Amygdala (tissue), 56 donors: Measurements from ENCODE around the gene HRK.

Source experiments
- DNase-seq, 56 donors: peaks; one replicate each; lab custom pipeline; 2025; lab: John Stamatoyannopoulos, UW

Gene HRK

DNA sequence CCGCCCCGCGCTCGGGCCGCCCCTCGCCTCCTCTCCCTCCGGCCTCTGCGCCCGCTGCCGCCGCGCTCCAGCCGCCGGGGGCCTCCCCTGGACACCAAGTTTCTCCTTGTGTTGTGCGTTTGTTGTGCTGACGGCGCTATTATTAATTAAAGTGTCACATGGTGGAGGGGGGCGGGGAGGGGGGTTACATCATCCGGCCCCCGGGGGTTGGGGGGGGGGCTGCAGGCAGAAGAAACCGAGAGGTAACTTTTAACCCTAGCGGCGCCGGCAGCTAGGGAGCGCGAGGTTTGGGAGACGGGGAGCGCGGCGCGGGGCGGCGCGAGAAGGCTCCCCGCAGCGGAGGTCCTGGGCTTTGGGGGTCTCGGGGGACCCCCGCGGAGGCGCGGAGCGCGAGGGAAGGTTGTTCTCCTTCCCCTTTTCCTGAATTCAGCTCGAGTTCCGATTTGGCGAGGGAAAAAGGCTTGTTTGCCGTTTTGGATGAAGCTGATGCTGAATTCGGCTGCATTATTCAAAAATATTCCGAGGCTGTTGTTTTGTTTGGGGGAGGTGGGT is at the start of gene HRK:
HRK (minus strand) TSS at position 117 of the 552 bp plus-strand sequence. CDS start 134 bp downstream, outside the sequence.
- DNase-seq = peak in 3 of 56 donors; percentile 15 to 40 (median 36)

DNA sequence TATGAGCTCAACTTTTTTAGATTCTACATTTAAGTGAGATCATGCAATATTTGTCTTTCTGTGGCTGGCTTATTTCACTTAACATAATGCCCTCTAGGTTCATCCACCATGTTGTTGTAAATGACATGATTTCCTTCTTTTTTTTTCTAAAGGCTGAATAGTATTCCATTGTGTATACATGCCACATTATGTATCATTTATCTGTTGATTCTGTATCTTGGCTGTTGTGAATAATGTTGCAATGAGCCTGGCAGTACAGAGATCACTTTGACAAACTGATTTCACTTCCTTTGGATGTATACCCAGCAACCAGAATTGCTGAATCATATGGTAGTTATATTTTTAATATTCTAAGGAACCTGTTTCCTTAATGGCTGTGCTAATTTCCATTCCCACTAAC is 48.6 kb upstream of the HRK start:
- DNase-seq = no peak

GRCh38 chr12:116928504-116928903 is 47.3 kb upstream of the HRK start:
- no peak for DNase-seq

- no peak for DNase-seq
These were observed 46.2 kb upstream of the HRK start for GRCh38 chr12:116927244-116927940.

DNA sequence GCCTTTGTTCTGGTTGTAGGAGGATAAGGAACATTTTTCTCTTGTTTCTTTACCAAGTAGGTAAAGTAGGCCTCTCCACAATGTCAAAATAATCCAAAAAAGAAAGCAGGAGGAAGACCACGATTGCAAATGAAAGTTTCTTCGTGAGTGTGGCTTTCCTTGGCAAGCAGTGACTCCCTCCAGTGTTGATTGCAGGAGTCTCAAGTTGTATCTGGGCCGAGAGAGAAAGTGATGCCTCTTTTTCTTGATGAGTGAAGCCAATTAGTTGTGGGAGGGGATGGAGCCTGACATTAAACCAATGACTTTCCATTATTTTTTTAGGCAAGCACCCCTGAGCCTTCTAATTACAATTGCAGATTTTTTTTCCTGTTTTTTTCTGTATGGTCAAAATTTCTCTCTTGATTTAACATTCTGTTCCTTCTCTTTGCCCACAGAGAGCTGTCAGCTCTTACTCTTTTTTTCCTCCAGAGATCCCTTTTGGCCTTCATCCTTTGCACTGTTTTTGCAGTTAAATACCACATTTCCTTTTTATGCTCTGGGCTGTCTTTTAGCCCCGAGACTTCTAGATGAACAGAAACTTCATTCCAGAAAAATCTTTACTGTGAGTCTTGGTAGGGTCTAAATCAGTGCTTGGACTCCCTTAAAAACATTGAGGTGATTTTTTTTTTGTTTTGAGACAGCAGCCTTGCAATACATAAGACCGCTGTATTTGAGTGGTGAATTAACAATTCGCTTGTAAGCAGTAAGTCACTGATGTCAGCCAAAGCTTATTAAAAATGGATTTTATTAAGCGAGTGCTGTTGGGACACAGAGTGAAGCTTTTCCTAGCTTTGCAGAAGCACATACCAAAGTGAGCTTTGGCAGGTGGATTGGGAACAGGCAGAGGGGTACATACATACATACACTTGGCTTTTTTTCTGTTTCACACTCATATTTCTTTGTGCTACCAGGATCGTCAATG is 45.3 kb upstream of the HRK start:
- DNase-seq = no peak

GRCh38 chr12:116924558-116925453 is 43.6 kb upstream of the HRK start:
- no peak for DNase-seq

DNA sequence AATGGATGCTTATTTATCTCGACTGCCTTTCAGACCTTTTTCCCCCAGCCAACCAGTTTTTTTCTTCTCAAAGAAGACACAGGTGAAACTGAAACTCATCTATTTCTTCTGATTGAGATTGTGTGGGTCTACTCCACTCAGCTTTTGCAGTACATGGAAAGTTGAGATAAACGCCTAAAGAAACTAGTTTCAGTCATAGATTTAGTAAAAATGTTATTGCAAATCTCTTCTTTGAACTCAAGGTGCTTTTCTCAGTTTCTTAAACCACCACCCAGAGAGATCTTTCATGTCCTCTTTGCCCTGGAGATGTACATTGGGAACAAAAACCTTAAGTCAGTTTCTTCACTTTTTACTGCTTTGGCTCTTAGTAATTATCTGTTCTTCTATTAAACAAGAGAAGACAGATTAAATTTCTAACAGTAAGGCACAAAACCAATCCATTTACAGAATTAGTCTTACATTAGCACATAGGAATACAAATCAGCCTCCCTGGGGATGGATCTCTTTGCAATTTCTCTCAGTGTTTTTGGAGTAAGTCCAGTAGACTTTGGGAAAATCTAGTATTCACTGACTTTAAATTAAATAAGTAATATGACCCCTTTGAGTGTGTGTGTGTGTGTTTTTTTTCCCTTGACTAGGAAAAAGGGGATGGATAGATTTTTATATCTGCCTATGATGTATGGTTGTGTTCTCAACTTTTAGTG is 41.1 kb upstream of the HRK start:
- DNase-seq = no peak

DNA sequence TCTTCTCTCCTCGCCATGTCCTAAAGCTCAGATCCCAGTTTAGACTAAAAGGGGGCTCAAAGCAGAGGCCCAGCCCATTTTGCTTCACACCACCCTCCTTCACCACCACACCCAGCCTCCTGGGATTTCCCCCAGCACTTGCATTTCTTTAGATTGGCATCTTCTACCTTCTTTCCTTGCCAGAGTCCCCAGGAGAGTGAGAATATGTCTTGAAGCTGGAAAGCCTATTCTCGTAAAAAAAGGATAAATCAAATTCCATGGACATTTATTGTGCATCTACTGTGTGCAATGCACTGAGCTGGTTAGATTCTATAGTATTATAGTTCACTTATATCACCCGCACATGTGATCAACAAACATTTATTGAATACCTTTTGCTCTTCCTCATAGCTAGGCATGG is 39.7 kb upstream of the HRK start:
- DNase-seq = no peak

DNA sequence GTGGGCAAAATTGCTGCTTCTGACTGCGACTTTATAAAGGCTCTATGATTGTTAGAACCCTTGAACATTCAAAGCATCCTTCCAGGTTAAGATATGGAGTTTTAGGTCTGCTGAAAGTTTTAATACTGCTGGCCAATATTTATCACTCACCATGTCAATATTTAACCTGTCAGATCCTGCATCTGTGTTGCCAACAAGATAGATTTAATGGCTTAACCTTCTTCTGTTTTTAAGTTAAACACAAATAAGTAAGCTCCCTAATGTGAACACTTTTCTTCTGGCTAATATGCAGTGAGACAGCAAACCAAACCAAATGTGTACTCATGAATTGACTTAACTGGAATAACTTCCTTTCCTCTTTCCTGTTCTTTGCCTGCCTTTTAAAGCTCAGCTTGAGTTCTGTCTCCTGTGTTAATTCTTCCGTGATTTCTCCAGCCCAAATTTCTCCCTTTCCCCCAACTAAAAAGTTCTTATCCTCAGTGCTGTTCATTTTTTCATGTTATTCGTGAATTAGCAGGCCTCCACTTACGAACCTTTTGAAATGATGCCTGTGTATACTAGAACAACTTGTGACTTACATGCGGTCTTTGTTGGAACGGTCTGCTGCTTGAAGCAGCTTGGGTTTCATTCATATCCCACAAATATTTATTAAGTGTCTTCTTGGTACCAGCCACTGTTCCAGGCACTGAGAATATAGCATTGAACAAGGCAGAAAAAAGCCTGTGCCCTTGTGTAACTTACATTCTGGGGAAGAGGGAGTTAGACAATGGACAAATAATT is 38.7 kb upstream of the HRK start:
- no peak for DNase-seq

DNA sequence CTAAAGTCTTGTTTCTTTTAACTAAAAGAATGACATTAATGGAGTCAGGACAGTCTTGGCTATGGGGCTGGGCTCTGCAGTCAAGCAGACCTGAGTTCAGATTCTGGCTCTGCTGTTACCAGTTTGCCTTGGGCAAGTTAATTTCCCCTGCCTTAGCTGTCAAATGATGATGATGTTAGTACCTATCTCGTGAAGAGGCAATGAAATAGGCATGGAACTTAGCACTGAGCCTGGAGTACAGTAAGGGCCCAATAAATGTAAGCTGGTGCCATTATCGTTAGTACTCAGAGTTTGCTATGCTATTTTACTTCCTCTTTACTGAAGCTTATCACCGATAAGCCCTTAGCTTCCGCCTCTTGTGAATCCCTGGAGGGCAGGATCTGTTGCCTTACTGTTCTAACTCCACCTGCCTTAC is 38.0 kb upstream of the HRK start:
- DNase-seq = no peak

DNA sequence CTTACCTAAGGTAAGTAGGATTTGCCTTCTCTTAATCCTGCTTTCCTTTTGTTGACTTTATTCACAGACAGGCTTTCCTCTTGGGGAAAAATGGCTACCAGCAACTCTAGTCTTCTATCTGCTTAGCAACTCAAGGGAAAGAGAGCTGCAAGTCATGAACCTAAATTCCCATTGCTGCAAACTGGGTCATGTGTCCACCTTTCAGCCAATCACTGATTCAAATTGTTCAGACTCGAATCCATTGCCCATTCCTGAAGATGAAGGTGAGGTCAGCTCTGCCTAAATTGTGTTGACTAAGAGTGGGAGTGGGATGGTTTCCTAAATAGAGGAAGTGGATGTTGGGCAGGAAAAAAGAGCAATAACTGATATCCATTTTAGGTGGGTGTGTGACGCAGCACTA is 37.2 kb upstream of the HRK start:
- no peak for DNase-seq

GRCh38 chr12:116916714-116917114 is 35.5 kb upstream of the HRK start:
- no peak for DNase-seq

- DNase-seq = no peak
These were observed 34.9 kb upstream of the HRK start for GRCh38 chr12:116916122-116916521.

GRCh38 chr12:116915326-116915725 is 34.1 kb upstream of the HRK start:
- no peak for DNase-seq

GRCh38 chr12:116910645-116911451 is 29.6 kb upstream of the HRK start, which contains the start of gene FBXW8:
TSS of gene FBXW8 (plus strand) at chr12:116910950. CDS start at chr12:116911038, 88 bp downstream.
- DNase-seq = peak in 48 of 56 donors; percentile 4 to 69 (median 30)

DNA sequence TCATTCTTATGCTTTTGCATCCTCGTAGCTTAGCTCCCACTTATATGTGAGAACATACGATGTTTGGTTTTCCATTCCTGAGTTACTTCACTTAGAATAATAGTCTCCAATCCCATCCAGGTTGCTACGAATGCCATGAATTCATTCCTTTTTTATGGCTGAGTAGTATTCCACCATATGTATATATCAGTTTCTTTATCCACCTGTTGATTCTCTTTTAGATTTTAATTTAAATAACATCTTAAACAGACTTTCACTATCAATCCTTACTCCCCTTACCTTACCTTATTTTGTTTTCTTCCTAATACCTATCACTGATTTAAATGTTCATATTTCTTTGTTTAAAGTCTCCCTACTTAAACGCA is 29.0 kb upstream of the HRK start:
- no peak for DNase-seq

GRCh38 chr12:116906285-116906684 is 25.0 kb upstream of the HRK start:
- DNase-seq = no peak

- no peak for DNase-seq
These were observed 22.6 kb upstream of the HRK start for GRCh38 chr12:116903818-116904217.
